Keratinocyte (primary cell): ENCODE results near the gene MCF2L2. TPM values are rescaled to one million over a fixed set of nuclear protein-coding genes. Genes with fewer than 3 reads are reported as not detected.

Experiments
- DNase-seq: peaks from one replicate; pipeline ENCODE4 v3.0.0-alpha.2; 2011; ENCODE audit warnings: low read depth, missing footprints, low spot score
- FAIRE-seq: peaks from 2 replicates; lab custom pipeline; 2011; peaks lifted over from hg19 to GRCh38; lab: Jason Lieb, UNC
- H2AFZ ChIP-seq: 2 replicates; pipeline ENCODE4 v1.6.0; 2012; ENCODE audit warnings: low read length, control low read depth, inconsistent platforms; ENCODE audit not compliant: control insufficient read depth
- H3K27ac ChIP-seq: 2 replicates; pipeline ENCODE4 v1.5.1; 2011; ENCODE audit warnings: low read length; ENCODE audit not compliant: control insufficient read depth, insufficient read depth
- H3K27me3 ChIP-seq: 3 replicates; pipeline ENCODE4 v1.6.0; 2011; ENCODE audit warnings: low read length; ENCODE audit not compliant: control insufficient read depth, insufficient read depth; ENCODE audit errors: extremely low read depth
- H3K36me3 ChIP-seq, 2 experiments: 2 replicates in 1 of 2; 3 replicates in 1 of 2; pipeline ENCODE4 v1.5.1; 2011; ENCODE audit warnings: low read length in 2 of 2, mild to moderate bottlenecking in 1 of 2; ENCODE audit not compliant: control insufficient read depth in 2 of 2, insufficient read depth in 2 of 2; ENCODE audit errors: extremely low read depth in 1 of 2
- H3K4me1 ChIP-seq: 3 replicates; pipeline ENCODE4 v1.5.1; 2011; ENCODE audit warnings: low read length; ENCODE audit not compliant: control insufficient read depth, insufficient read depth; ENCODE audit errors: extremely low read depth
- H3K4me2 ChIP-seq: 3 replicates; pipeline ENCODE4 v1.6.0; 2011; ENCODE audit warnings: low read depth, low read length; ENCODE audit not compliant: control insufficient read depth, insufficient read depth; ENCODE audit errors: extremely low read depth
- H3K4me3 ChIP-seq, 3 experiments: fragments of 200-600 bp in 1 of 3; sonication (generic) in 1 of 3; 2 replicates in 2 of 3; 3 replicates in 1 of 3; pipeline ENCODE4 v1.5.1; 2011 to 2016; ENCODE audit warnings: low read length in 3 of 3, mild to moderate bottlenecking in 3 of 3, control low read depth in 2 of 3, inconsistent platforms in 1 of 3, low read depth in 1 of 3, mixed read lengths in 1 of 3, mixed run types in 1 of 3, moderate library complexity in 1 of 3; ENCODE audit not compliant: control insufficient read depth in 2 of 3, insufficient read depth in 2 of 3; ENCODE audit errors: extremely low read depth in 1 of 3
- H3K79me2 ChIP-seq: 2 replicates; pipeline ENCODE4 v1.6.0; 2012; ENCODE audit warnings: low read length; ENCODE audit not compliant: control insufficient read depth, insufficient read depth
- H3K9ac ChIP-seq: 3 replicates; pipeline ENCODE4 v1.6.0; 2011; ENCODE audit warnings: low read length; ENCODE audit not compliant: control insufficient read depth, insufficient read depth; ENCODE audit errors: extremely low read depth
- H3K9me1 ChIP-seq: 3 replicates; pipeline ENCODE4 v1.6.0; 2011; ENCODE audit warnings: low read length; ENCODE audit not compliant: control insufficient read depth, insufficient read depth; ENCODE audit errors: extremely low read depth
- H3K9me3 ChIP-seq: 2 replicates; pipeline ENCODE4 v1.5.1; 2012; ENCODE audit warnings: low read depth, low read length; ENCODE audit not compliant: control insufficient read depth
- H4K20me1 ChIP-seq: 3 replicates; pipeline ENCODE4 v1.6.0; 2011; ENCODE audit warnings: low read length; ENCODE audit not compliant: control insufficient read depth, insufficient read depth; ENCODE audit errors: extremely low read depth
- EZH2 ChIP-seq: IDR thresholded peaks from one replicate; pipeline ENCODE4 v1.6.1; 2012; ENCODE audit warnings: inconsistent platforms, mild to moderate bottlenecking, low read length, moderate library complexity
- dilution Hi-C: fragments of 300-500 bp; cut with MboI; formaldehyde crosslinking; loops from one replicate; pipeline ENCODE4 v1.7.0; 2020; ENCODE audit warnings: low sequenced_read_pairs; ENCODE audit not compliant: extremely low pct_ligation_motif_present
- polyA plus RNA-seq, 5 experiments: library from polyadenylated mRNA; depleted of rRNA in 3 of 5; stranded (reverse) in 3 of 5; stranded (forward) in 1 of 5; unstranded in 1 of 5; fragments of >200 nt; gene quantifications; 1 replicate in 1 of 5; 2 replicates in 3 of 5; 3 replicates in 1 of 5; pipeline versions ENCODE4 v1.2.1 to v1.2.3, GENCODE V29; 2011 to 2012; ENCODE audit warnings: missing spikeins in 2 of 5, low read depth in 1 of 5, low replicate concordance in 1 of 5
- TF ChIP-seq, protein P1 (sequence below), 3 experiments: IDR thresholded peaks in 1 of 3; conservative IDR thresholded peaks in 1 of 3; optimal IDR thresholded peaks in 1 of 3; 2 replicates in 2 of 3; 3 replicates in 1 of 3; pipeline versions ENCODE3 to v1.5.1; 2011; ENCODE audit warnings: low read length in 3 of 3, mild to moderate bottlenecking in 3 of 3, moderate library complexity in 2 of 3, control low read depth in 1 of 3, inconsistent platforms in 1 of 3; ENCODE audit not compliant: insufficient read depth in 2 of 3; ENCODE audit errors: extremely low read depth in 1 of 3

The MCF2L2 gene
- polyA plus RNA-seq, 1 donor (not counting 4 experiments of a cell fraction or from before 2014, with no cell fraction given): 0.26 TPM

DNA sequence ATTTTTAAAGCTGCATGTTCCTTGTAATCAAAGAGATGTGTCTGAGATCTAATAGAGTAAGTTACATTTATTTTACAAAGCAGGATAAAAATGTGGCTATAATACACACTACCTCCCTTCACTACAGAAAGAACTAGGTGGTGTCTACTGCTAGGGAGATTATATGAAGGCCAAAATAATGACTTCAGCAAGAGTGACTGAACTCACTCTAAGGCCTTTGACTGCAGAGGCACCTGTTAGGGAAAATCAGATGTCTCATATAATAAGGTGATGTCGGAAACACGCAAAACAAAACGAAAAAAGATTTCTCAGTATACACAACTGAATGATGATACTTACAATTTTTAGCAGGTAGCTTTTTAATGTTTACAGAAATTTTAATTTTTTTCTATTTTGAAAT is 156.3 kb downstream of the MCF2L2 start:
- H3K36me3 ChIP-seq: peaks cover 8 to 16% of the 10 kb centered on the region in 2 experiments
- no peak overlapping the region for H3K9ac ChIP-seq
- TF ChIP-seq, protein P1, sequence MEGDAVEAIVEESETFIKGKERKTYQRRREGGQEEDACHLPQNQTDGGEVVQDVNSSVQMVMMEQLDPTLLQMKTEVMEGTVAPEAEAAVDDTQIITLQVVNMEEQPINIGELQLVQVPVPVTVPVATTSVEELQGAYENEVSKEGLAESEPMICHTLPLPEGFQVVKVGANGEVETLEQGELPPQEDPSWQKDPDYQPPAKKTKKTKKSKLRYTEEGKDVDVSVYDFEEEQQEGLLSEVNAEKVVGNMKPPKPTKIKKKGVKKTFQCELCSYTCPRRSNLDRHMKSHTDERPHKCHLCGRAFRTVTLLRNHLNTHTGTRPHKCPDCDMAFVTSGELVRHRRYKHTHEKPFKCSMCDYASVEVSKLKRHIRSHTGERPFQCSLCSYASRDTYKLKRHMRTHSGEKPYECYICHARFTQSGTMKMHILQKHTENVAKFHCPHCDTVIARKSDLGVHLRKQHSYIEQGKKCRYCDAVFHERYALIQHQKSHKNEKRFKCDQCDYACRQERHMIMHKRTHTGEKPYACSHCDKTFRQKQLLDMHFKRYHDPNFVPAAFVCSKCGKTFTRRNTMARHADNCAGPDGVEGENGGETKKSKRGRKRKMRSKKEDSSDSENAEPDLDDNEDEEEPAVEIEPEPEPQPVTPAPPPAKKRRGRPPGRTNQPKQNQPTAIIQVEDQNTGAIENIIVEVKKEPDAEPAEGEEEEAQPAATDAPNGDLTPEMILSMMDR (optimal IDR thresholded peaks at IDR 0.05 in 1 of 3, IDR thresholded peaks at IDR 0.05 in 1 of 3, conservative IDR thresholded peaks at IDR 0.05 in 1 of 3; ENCODE audit: extremely low read depth in 1 of 3, insufficient read depth in 2 of 3, low read length in 3 of 3): no peak
- H3K9me1 ChIP-seq: peaks cover 2% of the 10 kb centered on the region
- no peak overlapping the region for H3K4me2 ChIP-seq
- dilution Hi-C loops: no loop called here
- peaks cover 56% of the 10 kb centered on the region for H3K4me1 ChIP-seq
- no peak overlapping the region for H3K27ac ChIP-seq
- H3K4me3 ChIP-seq: no peak overlapping the region
- no peaks in the 10 kb centered on the region for H3K27me3 ChIP-seq
- no peaks in the 10 kb centered on the region for H4K20me1 ChIP-seq
- FAIRE-seq: no peak
- H3K79me2 ChIP-seq: peaks cover 72% of the 10 kb centered on the region
- no peak for DNase-seq
- no peak overlapping the region for H2AFZ ChIP-seq
- no peaks in the 10 kb centered on the region for H3K9me3 ChIP-seq

DNA sequence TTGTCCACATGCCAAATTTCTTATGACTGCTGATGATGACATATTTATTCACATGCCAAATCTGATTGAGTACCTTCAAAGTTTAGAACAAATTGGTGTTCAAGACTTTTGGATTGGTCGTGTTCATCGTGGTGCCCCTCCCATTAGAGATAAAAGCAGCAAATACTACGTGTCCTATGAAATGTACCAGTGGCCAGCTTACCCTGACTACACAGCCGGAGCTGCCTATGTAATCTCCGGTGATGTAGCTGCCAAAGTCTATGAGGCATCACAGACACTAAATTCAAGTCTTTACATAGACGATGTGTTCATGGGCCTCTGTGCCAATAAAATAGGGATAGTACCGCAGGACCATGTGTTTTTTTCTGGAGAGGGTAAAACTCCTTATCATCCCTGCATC is 158.1 kb downstream of the MCF2L2 start:
- Histone ChIP-seq H3K27me3 (no peaks in the 10 kb centered on the region), H4K20me1 (no peaks in the 10 kb centered on the region), H3K27ac (peak overlapping the region; percentile 52), H2AFZ (no peak overlapping the region), H3K9ac (no peak overlapping the region), H3K9me1 (peaks cover 2% of the 10 kb centered on the region), H3K36me3 (peaks cover 10 to 16% of the 10 kb centered on the region in 2 experiments), H3K9me3 (no peaks in the 10 kb centered on the region), H3K4me1 (peaks cover 67% of the 10 kb centered on the region), H3K4me2 (peak overlapping the region; percentile 30), H3K4me3 (no peak overlapping the region), H3K79me2 (peaks cover 80% of the 10 kb centered on the region)
- DNase-seq: no peak
- FAIRE-seq: peak; percentile 69
- TF ChIP-seq EZH2: no peak
- TF ChIP-seq, protein P1 (optimal IDR thresholded peaks at IDR 0.05 in 1 of 3, IDR thresholded peaks at IDR 0.05 in 1 of 3, conservative IDR thresholded peaks at IDR 0.05 in 1 of 3; ENCODE audit: extremely low read depth in 1 of 3, insufficient read depth in 2 of 3, low read length in 3 of 3): no peak
- dilution Hi-C loops: no loop called here
